HCT116 (cell line): ENCODE data around the gene ZFP69B. TPM values are rescaled to one million over a fixed set of nuclear protein-coding genes. Genes with fewer than 3 reads are reported as not detected.

Experiments used
- ATAC-seq: fragments of 200-7000 bp; cut with Tn5 transposase; 2 replicates; pipeline ENCODE4 v1.9.1; 2020; ENCODE audit warnings: mild to moderate bottlenecking, moderate library complexity
- BruUV-seq: library from RNA; stranded (reverse); fragments of 400-500 nt; replicated peaks from 2 replicates; lab custom pipeline; 2021; lab: Mats Ljungman, UMichigan
- CTCF ChIA-PET: fragments of 300-600 bp; sonication (Branson Sonifier 250); formaldehyde crosslinking; loops from one replicate; lab custom pipeline; 2021; ENCODE audit warnings: antibody characterized with exemption; lab: Charles Lee
- POLR2A ChIA-PET: fragments of 300-600, 350-600 bp; sonication (Branson Sonifier 250); formaldehyde crosslinking; loops from one replicate; lab custom pipeline; 2021; ENCODE audit warnings: antibody characterized with exemption; lab: Charles Lee
- RAD21 ChIA-PET, 2 experiments: fragments of 300-600 bp; sonication (Branson Sonifier 250); formaldehyde crosslinking; loops; one replicate each; lab custom pipeline; 2023; ENCODE audit warnings: low total read pairs in 2 of 2; ENCODE audit not compliant: uncharacterized antibody in 2 of 2, unreplicated experiment in 2 of 2, low non-redundant PET in 1 of 2; lab: Charles Lee
- DNase-seq: peaks from one replicate; pipeline ENCODE4 v3.0.0-alpha.2; 2010; ENCODE audit warnings: low read depth, low spot score
- H2AFZ ChIP-seq: fragments of 200-600 bp; shearing (Covaris generic), sonication (generic); 2 replicates; pipeline ENCODE4 v1.6.1; 2017; ENCODE audit warnings: low read depth, mixed run types, mixed read lengths, antibody characterized with exemption, low read length; ENCODE audit not compliant: poor library complexity, severe bottlenecking
- H3K27ac ChIP-seq: 2 replicates; pipeline ENCODE4 v1.5.1; 2012; ENCODE audit warnings: low read depth, low read length
- H3K27me3 ChIP-seq: fragments of 200-600 bp; sonication (generic); 2 replicates; pipeline ENCODE4 v1.6.1; 2016; ENCODE audit warnings: mixed run types, low read length, mixed read lengths; ENCODE audit not compliant: insufficient read depth
- H3K36me3 ChIP-seq, 2 experiments: fragments of 200-500 bp in 1 of 2; fragments of 200-600 bp in 1 of 2; sonication (Bioruptor generic) in 1 of 2; sonication (generic) in 1 of 2; 2 replicates each; pipeline versions ENCODE4 v1.5.1 to v1.6.1; 2014 to 2016; ENCODE audit warnings: low read length in 2 of 2, inconsistent platforms in 1 of 2, mixed read lengths in 1 of 2, mixed run types in 1 of 2; ENCODE audit not compliant: insufficient read depth in 2 of 2, control insufficient read depth in 1 of 2
- H3K4me1 ChIP-seq, 2 experiments: fragments of 200-600 bp in 1 of 2; sonication (generic) in 1 of 2; 2 replicates each; pipeline versions ENCODE4 v1.5.1 to v1.6.1; 2012 to 2017; ENCODE audit warnings: low read length in 2 of 2, inconsistent platforms in 1 of 2, mild to moderate bottlenecking in 1 of 2, mixed read lengths in 1 of 2, mixed run types in 1 of 2, moderate library complexity in 1 of 2; ENCODE audit not compliant: insufficient read depth in 2 of 2, control insufficient read depth in 1 of 2
- H3K4me2 ChIP-seq: fragments of 200-600 bp; sonication (generic); 2 replicates; pipeline ENCODE4 v1.6.1; 2017; ENCODE audit warnings: mixed run types, low read length, mixed read lengths
- H3K4me3 ChIP-seq, 2 experiments: fragments of 200-600 bp in 1 of 2; sonication (generic) in 1 of 2; replicated peaks in 1 of 2; 2 replicates each; pipeline ENCODE4 v1.5.1; 2011 to 2016; ENCODE audit warnings: low read length in 2 of 2, control low read depth in 1 of 2, low read depth in 1 of 2, mild to moderate bottlenecking in 1 of 2, mixed read lengths in 1 of 2, mixed run types in 1 of 2
- H3K79me2 ChIP-seq: fragments of 200-600 bp; sonication (generic); 2 replicates; pipeline ENCODE4 v1.6.1; 2017; ENCODE audit warnings: mild to moderate bottlenecking, mixed run types, low read length, moderate library complexity, mixed read lengths; ENCODE audit not compliant: insufficient read depth
- H3K9ac ChIP-seq: fragments of 200-600 bp; sonication (generic); 2 replicates; pipeline ENCODE4 v1.6.1; 2016; ENCODE audit warnings: low read length, mixed read lengths
- H3K9me2 ChIP-seq: fragments of 200-600 bp; sonication (generic), shearing (Covaris generic); 2 replicates; pipeline ENCODE4 v1.6.1; 2017; ENCODE audit warnings: mixed run types, mild to moderate bottlenecking, moderate library complexity; ENCODE audit not compliant: insufficient read depth
- H3K9me3 ChIP-seq, 2 experiments: fragments of 200-500 bp in 1 of 2; fragments of 200-600 bp in 1 of 2; sonication (Bioruptor generic) in 1 of 2; sonication (generic) in 1 of 2; 2 replicates each; pipeline ENCODE4 v1.6.1; 2014 to 2017; ENCODE audit warnings: low read length in 2 of 2, mixed read lengths in 2 of 2, inconsistent platforms in 1 of 2, low read depth in 1 of 2, mild to moderate bottlenecking in 1 of 2, mixed run types in 1 of 2, moderate library complexity in 1 of 2; ENCODE audit not compliant: control insufficient read depth in 1 of 2, insufficient read depth in 1 of 2
- H4K20me1 ChIP-seq: fragments of 200-600 bp; sonication (generic), shearing (Covaris generic); 2 replicates; pipeline ENCODE4 v1.6.1; 2017; ENCODE audit warnings: mixed run types, mild to moderate bottlenecking, moderate library complexity; ENCODE audit not compliant: insufficient read depth
- CEBPB ChIP-seq: IDR thresholded peaks from 2 replicates; pipeline ENCODE4 v1.6.1; 2012; ENCODE audit warnings: low read depth
- CTCF ChIP-seq, 3 experiments: fragments of 200-600 bp in 1 of 3; sonication (generic) in 1 of 3; IDR thresholded peaks in 2 of 3; conservative IDR thresholded peaks in 1 of 3; 2 replicates each; pipeline ENCODE4 v1.5.1; 2012 to 2017; ENCODE audit warnings: low read depth in 2 of 3, low read length in 2 of 3, antibody characterized with exemption in 1 of 3, borderline replicate concordance in 1 of 3, control low read depth in 1 of 3, mild to moderate bottlenecking in 1 of 3, mixed read lengths in 1 of 3, mixed run types in 1 of 3, moderate library complexity in 1 of 3; ENCODE audit not compliant: insufficient read depth in 1 of 3
- EZH2 ChIP-seq: fragments of 200-600 bp; sonication (generic); IDR thresholded peaks from 2 replicates; pipeline ENCODE4 v1.6.1; 2017; ENCODE audit warnings: antibody characterized with exemption, mixed run types
- EZH2phosphoT487 ChIP-seq: fragments of 200-600 bp; IDR thresholded peaks from 2 replicates; pipeline ENCODE4 v1.6.1; 2018; ENCODE audit warnings: antibody characterized with exemption, borderline replicate concordance
- JUND ChIP-seq: IDR thresholded peaks from 2 replicates; pipeline ENCODE4 v1.6.1; 2012
- RAD21 ChIP-seq: IDR thresholded peaks from 2 replicates; pipeline ENCODE4 v1.6.1; 2012; ENCODE audit warnings: low read depth, mild to moderate bottlenecking
- REST ChIP-seq: IDR thresholded peaks from 2 replicates; pipeline ENCODE4 v1.6.1; 2012; ENCODE audit warnings: low read depth
- SP1 ChIP-seq: IDR thresholded peaks from 2 replicates; pipeline ENCODE4 v1.6.1; 2012; ENCODE audit warnings: low read depth
- ZBTB33 ChIP-seq: IDR thresholded peaks from 2 replicates; pipeline ENCODE4 v1.6.1; 2011; ENCODE audit warnings: mild to moderate bottlenecking, low read length, moderate library complexity; ENCODE audit not compliant: insufficient replicate concordance; ENCODE audit errors: extremely low read depth
- ZFX ChIP-seq: fragments of 450-650 bp; IDR thresholded peaks from 2 replicates; pipeline ENCODE4 v1.6.1; 2017
- ZNF274 ChIP-seq: fragments of 200-500 bp; sonication (Bioruptor generic); IDR thresholded peaks from 2 replicates; pipeline ENCODE4 v1.6.1; 2014; ENCODE audit warnings: mild to moderate bottlenecking, low read depth, low read length, inconsistent platforms
- intact Hi-C: fragments of 100-400 bp; cut with micrococcal nuclease; formaldehyde crosslinking; loops from 2 replicates; pipeline ENCODE4 v1.10.0; 2022
- total RNA-seq: library from RNA; stranded (reverse); gene quantifications from one replicate; pipeline ENCODE4 v1.2.1, GENCODE V29; 2021; ENCODE audit not compliant: unreplicated experiment

Gene ZFP69B
- total RNA-seq, 1 experiment from 2014 or later, result 0.27 TPM

- Histone ChIP-seq H3K9me2 (no peaks in the 10 kb centered on the region), H3K27me3 (no peaks in the 10 kb centered on the region), H3K79me2 (no peaks in the 10 kb centered on the region), H3K27ac (no peak overlapping the region), H3K9ac (no peak overlapping the region), H3K4me1 (no peaks in the 10 kb centered on the region), H4K20me1 (no peaks in the 10 kb centered on the region), H3K9me3 (peaks cover 3 to 7% of the 10 kb centered on the region in 2 experiments; a peak in 2 of 4 replicates), H3K4me2 (no peak overlapping the region), H3K36me3 (no peaks in the 10 kb centered on the region), H2AFZ (no peak overlapping the region), H3K4me3 (no peak overlapping the region)
- ChIA-PET CTCF (no interaction called here), POLR2A (no interaction called here), RAD21 (no interaction called here)
- ATAC-seq (no peak), DNase-seq (no peak)
- TF ChIP-seq EZH2 (no peak), CEBPB (no peak), REST (no peak), JUND (no peak), EZH2phosphoT487 (no peak), ZNF274 (no peak), ZBTB33 (no peak), ZFX (no peak), CTCF (IDR thresholded peaks at IDR 0.05 in 2 of 3, conservative IDR thresholded peaks at IDR 0.05 in 1 of 3; ENCODE audit: borderline replicate concordance in 1 of 3, insufficient read depth in 1 of 3, low read depth in 2 of 3, low read length in 2 of 3) (no peak), RAD21 (no peak), SP1 (no peak)
- BruUV-seq, result no TSS peak
- intact Hi-C loops, result no loop called here
Observed at GRCh38 chr1:40450495-40451237, 390 bp downstream of the ZFP69B start.
